ENCODE results near the gene CIB1. TPM values are rescaled to one million over a fixed set of nuclear protein-coding genes. Genes with fewer than 3 reads are reported as not detected.

The CIB1 gene
- total RNA-seq, 1 experiment from 2014 or later, result 23.0 TPM

DNA sequence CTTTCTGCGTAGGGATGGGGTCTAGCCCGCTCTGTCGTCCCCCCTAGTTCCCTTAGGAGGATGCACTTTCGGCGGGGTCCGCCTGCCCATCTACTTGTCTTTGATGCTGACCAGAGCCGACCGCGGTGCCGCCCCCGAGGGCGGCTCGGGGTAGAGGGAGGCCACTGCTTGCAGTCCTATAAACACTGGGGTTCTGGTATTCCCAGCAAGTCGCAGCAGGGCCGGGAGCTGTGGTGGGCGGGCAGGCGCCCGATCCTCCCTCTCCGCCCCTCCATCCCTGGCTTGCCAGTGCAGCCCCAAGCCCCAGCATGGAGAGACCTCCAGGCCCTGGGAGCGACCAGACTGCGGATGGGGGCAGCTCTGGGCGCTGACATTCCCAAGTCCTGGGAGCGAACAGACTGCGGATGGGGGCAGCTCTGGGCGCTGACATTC, 31.8 kb downstream of the CIB1 start:
- no peak for DNase-seq
- no peaks in the 10 kb centered on the region for H3K9me3 Mint-ChIP-seq
- peak overlapping the region; percentile 79 to 90 for H3K4me3 Mint-ChIP-seq
- no peak overlapping the region for H3T11ph ChIP-seq (ENCODE audit: low read length)
- H3K4me2 ChIP-seq (ENCODE audit: insufficient read depth, insufficient read length, low read length), result peak overlapping the region; percentile 45
- TF ChIP-seq, protein P1, sequence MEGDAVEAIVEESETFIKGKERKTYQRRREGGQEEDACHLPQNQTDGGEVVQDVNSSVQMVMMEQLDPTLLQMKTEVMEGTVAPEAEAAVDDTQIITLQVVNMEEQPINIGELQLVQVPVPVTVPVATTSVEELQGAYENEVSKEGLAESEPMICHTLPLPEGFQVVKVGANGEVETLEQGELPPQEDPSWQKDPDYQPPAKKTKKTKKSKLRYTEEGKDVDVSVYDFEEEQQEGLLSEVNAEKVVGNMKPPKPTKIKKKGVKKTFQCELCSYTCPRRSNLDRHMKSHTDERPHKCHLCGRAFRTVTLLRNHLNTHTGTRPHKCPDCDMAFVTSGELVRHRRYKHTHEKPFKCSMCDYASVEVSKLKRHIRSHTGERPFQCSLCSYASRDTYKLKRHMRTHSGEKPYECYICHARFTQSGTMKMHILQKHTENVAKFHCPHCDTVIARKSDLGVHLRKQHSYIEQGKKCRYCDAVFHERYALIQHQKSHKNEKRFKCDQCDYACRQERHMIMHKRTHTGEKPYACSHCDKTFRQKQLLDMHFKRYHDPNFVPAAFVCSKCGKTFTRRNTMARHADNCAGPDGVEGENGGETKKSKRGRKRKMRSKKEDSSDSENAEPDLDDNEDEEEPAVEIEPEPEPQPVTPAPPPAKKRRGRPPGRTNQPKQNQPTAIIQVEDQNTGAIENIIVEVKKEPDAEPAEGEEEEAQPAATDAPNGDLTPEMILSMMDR (conservative IDR thresholded peaks at IDR 0.05), result no peak
- H3K14ac ChIP-seq (ENCODE audit: insufficient read depth, low read length), result peak overlapping the region; percentile 70
- H3K27ac Mint-ChIP-seq, result no peak overlapping the region
- H4K5ac ChIP-seq (ENCODE audit: insufficient read length, low read depth, low read length), result no peak overlapping the region
- H3K56ac ChIP-seq (ENCODE audit: insufficient read length, low read depth, low read length), result no peak overlapping the region
- peaks cover 22 to 23% of the 10 kb centered on the region in 2 experiments for H3K4me1 Mint-ChIP-seq
- no peak overlapping the region for H3K23ac ChIP-seq (ENCODE audit: insufficient read length, low read depth, low read length)
- peaks cover 13% of the 10 kb centered on the region for H3K79me1 ChIP-seq (ENCODE audit: insufficient read depth, low read depth, low read length, poor library complexity, severe bottlenecking)
- peaks cover 6% of the 10 kb centered on the region; the same call in 1 of the 2 replicates for H3K4me1 ChIP-seq (ENCODE audit: insufficient read depth, low read length)
- H3K9ac ChIP-seq (ENCODE audit: extremely low read depth, insufficient read length, low read length), result peak overlapping the region; percentile 74
- H3K27me3 Mint-ChIP-seq (ENCODE audit: low read depth), result peaks cover 4% of the 10 kb centered on the region
- H3K23me2 ChIP-seq (ENCODE audit: insufficient read length, low read depth, low read length, poor library complexity, severe bottlenecking), result peaks cover 13% of the 10 kb centered on the region
- no peak overlapping the region for H2BK120ac ChIP-seq (ENCODE audit: low read depth, low read length, poor library complexity, severe bottlenecking)
- H3K18ac ChIP-seq (ENCODE audit: insufficient read length, low read depth, low read length), result peak overlapping the region; percentile 46
- no peaks in the 10 kb centered on the region; the same call in 1 of the 2 replicates for H3K27me3 ChIP-seq (ENCODE audit: insufficient read depth, low read length)
- no peaks in the 10 kb centered on the region for H3K9me3 ChIP-seq (ENCODE audit: control insufficient read depth, low read depth, low read length)
- H4K8ac ChIP-seq (replicated peaks; ENCODE audit: insufficient read length, low read depth, low read length), result no peak overlapping the region
- no peak overlapping the region for H2AK5ac ChIP-seq (ENCODE audit: insufficient read length, low read length)
- no peak overlapping the region for H3K27ac ChIP-seq (ENCODE audit: insufficient read length, low read depth, low read length)
- H2BK20ac ChIP-seq (ENCODE audit: low read depth, low read length, poor library complexity, severe bottlenecking), result no peak overlapping the region
- H3K4ac ChIP-seq (ENCODE audit: low read depth, low read length), result no peak overlapping the region
- peaks cover 3% of the 10 kb centered on the region; the same call in 1 of the 2 replicates for H3K79me2 ChIP-seq (ENCODE audit: insufficient read depth, low read length)
- no peak overlapping the region for H2BK12ac ChIP-seq (ENCODE audit: insufficient read length, low read depth, low read length)
- no peak overlapping the region for H2BK15ac ChIP-seq (ENCODE audit: low read depth, low read length)
- H4K20me1 ChIP-seq (ENCODE audit: control insufficient read depth, insufficient read depth, insufficient read length), result no peaks in the 10 kb centered on the region
- no CpG with 5 or more reads among the region's 25 CpGs for WGBS (ENCODE audit: extremely low coverage, insufficient read length, low lambda C conversion rate)
- peaks cover 4 to 9% (median 5%) of the 10 kb centered on the region in 3 experiments; a peak in 4 of 7 replicates for H3K36me3 Mint-ChIP-seq (ENCODE audit: insufficient read depth in 1 of 3, low read depth in 3 of 3)
- no peak overlapping the region for H4K91ac ChIP-seq (ENCODE audit: insufficient read length, low read depth, low read length)
- H2BK5ac ChIP-seq (ENCODE audit: insufficient read length, low read length), result no peak overlapping the region
- H2AFZ ChIP-seq (ENCODE audit: low read length), result no peak overlapping the region

All from H9 (cell line).